Fibroblast of lung (primary cell): ENCODE measurements around the gene WDR53. TPM values are rescaled to one million over a fixed set of nuclear protein-coding genes. Genes with fewer than 3 reads are reported as not detected.

Source experiments
- DNase-seq, 2 donors: peaks; one replicate each; pipeline versions ENCODE4 v3.0.0 to v3.0.0-alpha.2; 2010; ENCODE audit warnings: low read depth in 2 of 2
- H2AFZ ChIP-seq: 2 replicates; pipeline ENCODE4 v1.5.1; 2012; ENCODE audit warnings: low read length, control low read depth, inconsistent platforms
- H3K27ac ChIP-seq: 2 replicates; pipeline ENCODE4 v1.5.1; 2011; ENCODE audit warnings: low read length, control low read depth; ENCODE audit not compliant: insufficient read depth
- H3K27me3 ChIP-seq: 2 replicates; pipeline ENCODE4 v1.5.1; 2011; ENCODE audit warnings: mild to moderate bottlenecking, low read length; ENCODE audit not compliant: control insufficient read depth, insufficient read depth
- H3K36me3 ChIP-seq: 2 replicates; pipeline ENCODE4 v1.5.1; 2011; ENCODE audit warnings: low read length; ENCODE audit not compliant: control insufficient read depth, insufficient read depth
- H3K4me1 ChIP-seq: 2 replicates; pipeline ENCODE4 v1.5.1; 2011; ENCODE audit warnings: low read length; ENCODE audit not compliant: control insufficient read depth, insufficient read depth; ENCODE audit errors: extremely low read depth
- H3K4me2 ChIP-seq: 2 replicates; pipeline ENCODE4 v1.5.1; 2011; ENCODE audit warnings: low read length, control low read depth; ENCODE audit not compliant: insufficient read depth; ENCODE audit errors: extremely low read depth
- H3K4me3 ChIP-seq, 4 experiments: fragments of 200-600 bp in 1 of 4; sonication (generic) in 1 of 4; replicated peaks in 1 of 4; 2 replicates each; pipeline ENCODE4 v1.5.1; 2011 to 2016; ENCODE audit warnings: low read length in 4 of 4, low read depth in 3 of 4, mild to moderate bottlenecking in 3 of 4, control low read depth in 2 of 4, inconsistent platforms in 1 of 4, mixed read lengths in 1 of 4; ENCODE audit not compliant: insufficient read depth in 1 of 4; ENCODE audit errors: control extremely low read depth in 1 of 4
- H3K79me2 ChIP-seq: 2 replicates; pipeline ENCODE4 v1.5.1; 2012; ENCODE audit warnings: mild to moderate bottlenecking, low read length, inconsistent platforms; ENCODE audit not compliant: control insufficient read depth, insufficient read depth
- H3K9ac ChIP-seq: 2 replicates; pipeline ENCODE4 v1.5.1; 2011; ENCODE audit warnings: mild to moderate bottlenecking, low read length, control low read depth; ENCODE audit not compliant: insufficient read depth
- H3K9me3 ChIP-seq: 2 replicates; pipeline ENCODE4 v1.5.1; 2012; ENCODE audit warnings: low read depth, low read length; ENCODE audit not compliant: control insufficient read depth, insufficient read depth
- H4K20me1 ChIP-seq: 2 replicates; pipeline ENCODE4 v1.5.1; 2011; ENCODE audit warnings: low read length; ENCODE audit not compliant: control insufficient read depth, insufficient read depth; ENCODE audit errors: extremely low read depth
- CTCF ChIP-seq, 2 donors: IDR thresholded peaks in 1 of 2; conservative IDR thresholded peaks in 1 of 2; 1 replicate in 1 of 2; 2 replicates in 1 of 2; pipeline ENCODE4 v1.5.1; 2011 to 2012; ENCODE audit warnings: low read length in 2 of 2, control low read depth in 1 of 2, inconsistent platforms in 1 of 2, low read depth in 1 of 2, mild to moderate bottlenecking in 1 of 2
- EZH2 ChIP-seq: IDR thresholded peaks from 2 replicates; pipeline ENCODE4 v1.5.1; 2012; ENCODE audit warnings: low read length, control low read depth, mild to moderate bottlenecking; ENCODE audit errors: missing control alignments
- polyA plus RNA-seq, 2 donors: library from polyadenylated mRNA; depleted of rRNA in 1 of 2; stranded (reverse) in 1 of 2; unstranded in 1 of 2; fragments of >200 nt; gene quantifications; 2 replicates each; pipeline ENCODE4 v1.2.1, GENCODE V29; 2011 to 2012; ENCODE audit warnings: missing spikeins in 1 of 2
- total RNA-seq: library from RNA; depleted of rRNA; stranded (reverse); fragments of >200 nt; gene quantifications from 2 replicates; pipeline ENCODE4 v1.2.1, GENCODE V29; 2014

WDR53 gene
- total and polyA plus RNA-seq, 2 donors (not counting 1 experiment from before 2014, with no cell fraction given): 8.3 TPM

- H3K27ac ChIP-seq: no peak overlapping the region
- TF ChIP-seq EZH2 (no peak), CTCF (conservative IDR thresholded peaks at IDR 0.05 in 1 of 2, IDR thresholded peaks at IDR 0.05 in 1 of 2; ENCODE audit: low read depth in 1 of 2, low read length in 2 of 2) (no peak)
- H4K20me1 ChIP-seq: no peaks in the 10 kb centered on the region
- no peaks in the 10 kb centered on the region for H3K79me2 ChIP-seq
- H3K4me2 ChIP-seq: no peak overlapping the region
- DNase-seq: no peak
- no peak overlapping the region for H2AFZ ChIP-seq
- H3K9me3 ChIP-seq: no peaks in the 10 kb centered on the region
- H3K9ac ChIP-seq: no peak overlapping the region
- H3K4me1 ChIP-seq: peaks cover 8% of the 10 kb centered on the region
- H3K36me3 ChIP-seq: no peaks in the 10 kb centered on the region
- H3K4me3 ChIP-seq: no peak overlapping the region
- no peaks in the 10 kb centered on the region for H3K27me3 ChIP-seq
Observed at GRCh38 chr3:196531418-196531817, 36.9 kb downstream of the WDR53 start.

GRCh38 chr3:196528639-196529233 lies 39.6 kb downstream of the WDR53 start:
- peaks cover 8% of the 10 kb centered on the region for H3K4me1 ChIP-seq
- H3K4me2 ChIP-seq: peak overlapping the region; percentile 90
- TF ChIP-seq EZH2: no peak
- peak; percentile 29 to 64 for TF ChIP-seq CTCF (conservative IDR thresholded peaks at IDR 0.05 in 1 of 2, IDR thresholded peaks at IDR 0.05 in 1 of 2; ENCODE audit: low read depth in 1 of 2, low read length in 2 of 2)
- no peaks in the 10 kb centered on the region for H3K9me3 ChIP-seq
- H3K79me2 ChIP-seq: no peaks in the 10 kb centered on the region
- H3K36me3 ChIP-seq: no peaks in the 10 kb centered on the region
- H3K27ac ChIP-seq: peak overlapping the region; percentile 38
- H3K4me3 ChIP-seq: peak overlapping the region; percentile 43 to 52 (median 49)
- peak overlapping the region; percentile 98 for H2AFZ ChIP-seq
- H4K20me1 ChIP-seq: no peaks in the 10 kb centered on the region
- H3K27me3 ChIP-seq: no peaks in the 10 kb centered on the region
- DNase-seq: peak; percentile 59 to 64
- H3K9ac ChIP-seq: peak overlapping the region; percentile 53

- no peak overlapping the region for H3K9ac ChIP-seq
- H3K4me1 ChIP-seq: peaks cover 8% of the 10 kb centered on the region
- TF ChIP-seq CTCF (conservative IDR thresholded peaks at IDR 0.05 in 1 of 2, IDR thresholded peaks at IDR 0.05 in 1 of 2; ENCODE audit: low read depth in 1 of 2, low read length in 2 of 2) (no peak), EZH2 (no peak)
- H3K4me2 ChIP-seq: no peak overlapping the region
- H4K20me1 ChIP-seq: no peaks in the 10 kb centered on the region
- H3K4me3 ChIP-seq: no peak overlapping the region
- H3K9me3 ChIP-seq: no peaks in the 10 kb centered on the region
- H2AFZ ChIP-seq: no peak overlapping the region
- H3K27me3 ChIP-seq: no peaks in the 10 kb centered on the region
- DNase-seq: no peak
- H3K27ac ChIP-seq: no peak overlapping the region
- no peaks in the 10 kb centered on the region for H3K79me2 ChIP-seq
- H3K36me3 ChIP-seq: no peaks in the 10 kb centered on the region
Observed at GRCh38 chr3:196525141-196525540, 43.2 kb downstream of the WDR53 start.
